Thyroid gland (tissue), 4 donors: ENCODE measurements around the gene SLC17A8.

Experiments
- CTCF ChIP-seq, 6 experiments: fragments of 200-600 bp in 3 of 6; fragments of 450-650 bp in 3 of 6; sonication (generic) in 3 of 6; IDR thresholded peaks; one replicate each; pipeline ENCODE4 v1.5.1; 2016 to 2019; ENCODE audit warnings: antibody characterized with exemption in 6 of 6, mild to moderate bottlenecking in 2 of 6, inconsistent platforms in 1 of 6, moderate library complexity in 1 of 6
- POLR2A ChIP-seq, 2 donors: fragments of 450-650 bp; IDR thresholded peaks; one replicate each; pipeline ENCODE4 v1.6.1; 2017; ENCODE audit warnings: antibody characterized with exemption in 2 of 2, mild to moderate bottlenecking in 2 of 2, moderate library complexity in 1 of 2

GRCh38 chr12:100326208-100326607 is 30.7 kb upstream of the SLC17A8 start:
- TF ChIP-seq CTCF (IDR thresholded peaks at IDR 0.05) (no peak), POLR2A (IDR thresholded peaks at IDR 0.05) (no peak)
